Endodermal cell (in vitro differentiated cells): Measurements from ENCODE around the gene CFAP46. TPM values are rescaled to one million over a fixed set of nuclear protein-coding genes. Genes with fewer than 3 reads are reported as not detected.

Experiments used
- DNase-seq: peaks from one replicate; pipeline ENCODE4 v3.0.0-alpha.2; 2017
- H3K27ac ChIP-seq: 2 replicates; pipeline ENCODE4 v1.5.1; 2013; ENCODE audit warnings: mild to moderate bottlenecking, low read depth, low read length, moderate library complexity
- H3K27me3 ChIP-seq: 2 replicates; pipeline ENCODE4 v1.6.1; 2013; ENCODE audit warnings: mild to moderate bottlenecking, low read length, moderate library complexity; ENCODE audit not compliant: insufficient read depth, control insufficient read depth, poor library complexity, severe bottlenecking
- H3K36me3 ChIP-seq: 2 replicates; pipeline ENCODE4 v1.7.0; 2013; ENCODE audit warnings: mild to moderate bottlenecking, low read length, moderate library complexity; ENCODE audit not compliant: control insufficient read depth, insufficient read depth
- H3K4me1 ChIP-seq: one replicate; pipeline ENCODE4 v1.7.0; 2013; ENCODE audit warnings: low read length; ENCODE audit not compliant: control insufficient read depth, insufficient read depth
- H3K4me3 ChIP-seq: 2 replicates; pipeline ENCODE4 v1.5.1; 2013; ENCODE audit warnings: mild to moderate bottlenecking, low read length, moderate library complexity
- H3K9ac ChIP-seq: 2 replicates; pipeline ENCODE4 v1.6.1; 2013; ENCODE audit warnings: mild to moderate bottlenecking, low read length, moderate library complexity; ENCODE audit not compliant: poor library complexity, severe bottlenecking; ENCODE audit errors: extremely low read depth
- H3K9me3 ChIP-seq: 2 replicates; pipeline ENCODE4 v1.6.1; 2013; ENCODE audit warnings: mild to moderate bottlenecking, low read length, moderate library complexity; ENCODE audit not compliant: control insufficient read depth
- H3K27ac Mint-ChIP-seq: 2 replicates; pipeline ENCODE4 v1.8.0; 2020; ENCODE audit warnings: mixed read lengths
- H3K27me3 Mint-ChIP-seq: 2 replicates; pipeline ENCODE4 v1.8.0; 2021; ENCODE audit warnings: mild to moderate bottlenecking, mixed read lengths; ENCODE audit not compliant: insufficient read depth
- H3K36me3 Mint-ChIP-seq: 2 replicates; pipeline ENCODE4 v1.8.0; 2020; ENCODE audit warnings: low read depth, mixed read lengths
- H3K4me1 Mint-ChIP-seq: 2 replicates; pipeline ENCODE4 v1.8.0; 2020; ENCODE audit warnings: mixed read lengths
- H3K4me3 Mint-ChIP-seq: 2 replicates; pipeline ENCODE4 v1.8.0; 2020; ENCODE audit warnings: mild to moderate bottlenecking, moderate library complexity, mixed read lengths
- H3K9me3 Mint-ChIP-seq: 2 replicates; pipeline ENCODE4 v1.8.0; 2020; ENCODE audit warnings: mild to moderate bottlenecking, mixed read lengths
- CTCF ChIP-seq: fragments of 200-600 bp; sonication (generic); conservative IDR thresholded peaks from 2 replicates; pipeline ENCODE4 v1.5.0; 2021; ENCODE audit warnings: antibody characterized with exemption, mild to moderate bottlenecking
- WGBS, 2 experiments: methylation state at CpG; one replicate each; pipeline versions ENCODE4 v1.1.5 to v1.1.7; 2013; ENCODE audit warnings: missing lambda C conversion rate in 2 of 2, mixed read lengths in 1 of 2; ENCODE audit not compliant: insufficient coverage in 1 of 2, insufficient read length in 1 of 2; 5-methylcytosine and 5-hydroxymethylcytosine counted together
- total RNA-seq, 2 donors: library from RNA; stranded (reverse); fragmentation: NEBNext Ultra II Directional in 1 of 2; extraction: Animal tissue kit (Norgen Biotek cat#: 25700) in 1 of 2; gene quantifications; 2 replicates in 1 of 2; 3 replicates in 1 of 2; pipeline ENCODE4 v1.2.1, GENCODE V29; 2021

Gene CFAP46
- total RNA-seq, 2 donors from 2014 or later = 9.9 to 10.5 TPM

- H3K36me3 ChIP-seq = no peaks in the 10 kb centered on the region
- TF ChIP-seq CTCF = no peak
- no peak overlapping the region for H3K27ac Mint-ChIP-seq
- DNase-seq = no peak
- no peaks in the 10 kb centered on the region for H3K4me1 ChIP-seq
- peaks cover 5% of the 10 kb centered on the region for H3K4me1 Mint-ChIP-seq
- no peak overlapping the region for H3K27ac ChIP-seq
- no peaks in the 10 kb centered on the region for H3K9me3 ChIP-seq
- H3K27me3 Mint-ChIP-seq = no peaks in the 10 kb centered on the region
- H3K9me3 Mint-ChIP-seq = no peaks in the 10 kb centered on the region
- H3K4me3 Mint-ChIP-seq = no peak overlapping the region
- no peak overlapping the region for H3K4me3 ChIP-seq
- H3K27me3 ChIP-seq = no peaks in the 10 kb centered on the region
- no peaks in the 10 kb centered on the region for H3K36me3 Mint-ChIP-seq
- 86 to 87% methylated on average over 13 to 26 of the region's 26 CpGs for WGBS, 2 experiments
- no peak overlapping the region for H3K9ac ChIP-seq
These were observed 30.0 kb upstream of the CFAP46 start for GRCh38 chr10:132972149-132972985.

- H3K4me3 Mint-ChIP-seq = no peak overlapping the region
- no peaks in the 10 kb centered on the region for H3K36me3 Mint-ChIP-seq
- peaks cover 5% of the 10 kb centered on the region for H3K4me1 Mint-ChIP-seq
- Histone ChIP-seq H3K27me3 (no peaks in the 10 kb centered on the region), H3K27ac (no peak overlapping the region), H3K9ac (no peak overlapping the region), H3K4me1 (no peaks in the 10 kb centered on the region), H3K9me3 (no peaks in the 10 kb centered on the region), H3K36me3 (no peaks in the 10 kb centered on the region), H3K4me3 (no peak overlapping the region)
- peak overlapping the region; percentile 3 for H3K27ac Mint-ChIP-seq
- H3K27me3 Mint-ChIP-seq = no peaks in the 10 kb centered on the region
- no peak for DNase-seq
- no peak for TF ChIP-seq CTCF
- H3K9me3 Mint-ChIP-seq = no peaks in the 10 kb centered on the region
- WGBS, 2 experiments = 85 to 86% methylated on average over 7 to 24 of the region's 24 CpGs
These were observed 29.2 kb upstream of the CFAP46 start for GRCh38 chr10:132971448-132972148.

GRCh38 chr10:132970641-132971438 lies 28.5 kb upstream of the CFAP46 start:
- Histone ChIP-seq H3K9me3 (no peaks in the 10 kb centered on the region), H3K9ac (no peak overlapping the region), H3K27me3 (no peaks in the 10 kb centered on the region), H3K27ac (no peak overlapping the region), H3K4me1 (no peaks in the 10 kb centered on the region), H3K4me3 (no peak overlapping the region), H3K36me3 (no peaks in the 10 kb centered on the region)
- no peaks in the 10 kb centered on the region for H3K27me3 Mint-ChIP-seq
- H3K36me3 Mint-ChIP-seq = no peaks in the 10 kb centered on the region
- H3K4me1 Mint-ChIP-seq = peaks cover 5% of the 10 kb centered on the region
- no peaks in the 10 kb centered on the region for H3K9me3 Mint-ChIP-seq
- H3K27ac Mint-ChIP-seq = no peak overlapping the region
- no peak for TF ChIP-seq CTCF
- DNase-seq = no peak
- no peak overlapping the region for H3K4me3 Mint-ChIP-seq
- 82 to 88% methylated on average over 18 to 22 of the region's 22 CpGs for WGBS, 2 experiments
